Activated CD4-positive, alpha-beta T cell treated with anti-CD3 and anti-CD28 coated beads for 4 hours (primary cell): Measurements from ENCODE around the gene AGAP3.
"Not testable (repeated sequence)": the region's sequence is repeated elsewhere in the genome, so short reads cannot be mapped to it uniquely, and the experiment has no call there.

Experiments
- DNase-seq, 2 donors: peaks; one replicate each; pipeline ENCODE4 v3.0.0-alpha.2; 2020

Gene AGAP3

GRCh38 chr7:151085691-151086620, at the start of gene AGAP3:
Gene AGAP3 (plus strand): TSS chr7:151086475. CDS start chr7:151086742, 267 bp downstream.
- peak; percentile 54 to 66 for DNase-seq

- DNase-seq = peak; percentile 67 to 78
Observed at GRCh38 chr7:151038951-151039849, 47.1 kb upstream of the AGAP3 start.

GRCh38 chr7:151039850-151040548, 46.3 kb upstream of the AGAP3 start:
- DNase-seq = no peak

GRCh38 chr7:151040616-151041375, 45.5 kb upstream of the AGAP3 start:
- DNase-seq = no peak

GRCh38 chr7:151043449-151043848, 42.8 kb upstream of the AGAP3 start:
- DNase-seq = not testable (repeated sequence)

GRCh38 chr7:151043959-151044358, 42.3 kb upstream of the AGAP3 start:
- DNase-seq = no peak

- DNase-seq = no peak
Observed at GRCh38 chr7:151045262-151045661, 41.0 kb upstream of the AGAP3 start.

- DNase-seq = no peak
Observed at GRCh38 chr7:151045967-151046366, 40.3 kb upstream of the AGAP3 start.

GRCh38 chr7:151046603-151047573, 39.4 kb upstream of the AGAP3 start:
- DNase-seq = no peak

GRCh38 chr7:151047976-151048815, 38.1 kb upstream of the AGAP3 start, which contains the start of gene ASIC3:
Gene ASIC3 (plus strand): TSS chr7:151048531. CDS start chr7:151048886, 355 bp downstream.
- DNase-seq = no peak

GRCh38 chr7:151048911-151049463, 37.3 kb upstream of the AGAP3 start:
- DNase-seq = no peak

GRCh38 chr7:151051108-151051507, 35.2 kb upstream of the AGAP3 start:
- peak; percentile 21 to 31 for DNase-seq

- DNase-seq = no peak
Observed at GRCh38 chr7:151053096-151053495, 33.2 kb upstream of the AGAP3 start.

GRCh38 chr7:151053751-151054150, 32.5 kb upstream of the AGAP3 start:
- no peak for DNase-seq

GRCh38 chr7:151056283-151056665, 30.0 kb upstream of the AGAP3 start:
- no peak for DNase-seq

GRCh38 chr7:151056666-151057505, 29.4 kb upstream of the AGAP3 start:
- no peak for DNase-seq

GRCh38 chr7:151057506-151057988, 28.7 kb upstream of the AGAP3 start, which contains the start of gene CDK5:
Gene CDK5 (minus strand): TSS chr7:151057897. CDS start chr7:151057848, 49 bp downstream.
- DNase-seq = no peak
